CD4-positive, CD25-positive, alpha-beta regulatory T cell (primary cell): ENCODE data around the gene FFAR2. TPM values are rescaled to one million over a fixed set of nuclear protein-coding genes. Genes with fewer than 3 reads are reported as not detected.
A peak's percentile ranks its signal among the peaks of the same experiment; 100 is the strongest.
"Not testable (repeated sequence)": the region's sequence is repeated elsewhere in the genome, so short reads cannot be mapped to it uniquely, and the experiment has no call there.

Experiments used
- ATAC-seq, 2 donors: fragments of 150-1000 bp; cut with Tn5 transposase; one replicate each; pipeline ENCODE4 v1.10.0; 2021; ENCODE audit warnings: low read depth in 2 of 2, moderate number of reproducible peaks in 2 of 2, moderate library complexity in 1 of 2
- DNase-seq, 3 donors: peaks; one replicate each; pipeline versions ENCODE4 v3.0.0 to v3.0.0-alpha.2; 2012 to 2022; ENCODE audit warnings: mixed read lengths in 1 of 3
- H3K27ac ChIP-seq: one replicate; pipeline ENCODE4 v1.7.0; 2013; ENCODE audit warnings: mild to moderate bottlenecking, low read length; ENCODE audit not compliant: insufficient read depth, poor library complexity, severe bottlenecking
- H3K27me3 ChIP-seq: one replicate; pipeline ENCODE4 v1.7.0; 2013; ENCODE audit warnings: low read length; ENCODE audit not compliant: control insufficient read depth, insufficient read depth
- H3K36me3 ChIP-seq: one replicate; pipeline ENCODE4 v1.7.0; 2013; ENCODE audit warnings: mild to moderate bottlenecking, low read length, moderate library complexity; ENCODE audit not compliant: control insufficient read depth, insufficient read depth
- H3K4me1 ChIP-seq: 2 replicates; pipeline ENCODE4 v1.7.0; 2013; ENCODE audit warnings: mild to moderate bottlenecking, low read length; ENCODE audit not compliant: insufficient read depth, control insufficient read depth, poor library complexity, severe bottlenecking
- H3K4me3 ChIP-seq: one replicate; pipeline ENCODE4 v1.7.0; 2013; ENCODE audit warnings: low read depth, mild to moderate bottlenecking, low read length, moderate library complexity
- H3K9me3 ChIP-seq, 2 experiments: 1 replicate in 1 of 2; 2 replicates in 1 of 2; pipeline ENCODE4 v1.7.0; 2013; ENCODE audit warnings: low read length in 2 of 2, mild to moderate bottlenecking in 1 of 2, moderate library complexity in 1 of 2; ENCODE audit not compliant: control insufficient read depth in 2 of 2
- H3K27ac Mint-ChIP-seq, 3 donors: one replicate each; pipeline ENCODE4 v1.8.0; 2020 to 2022; ENCODE audit warnings: mild to moderate bottlenecking in 3 of 3, mixed read lengths in 3 of 3, moderate library complexity in 2 of 3
- H3K27me3 Mint-ChIP-seq: one replicate; pipeline ENCODE4 v1.8.0; 2022; ENCODE audit warnings: mild to moderate bottlenecking, mixed read lengths
- H3K36me3 Mint-ChIP-seq: one replicate; pipeline ENCODE4 v1.8.0; 2020; ENCODE audit warnings: mixed read lengths
- H3K4me1 Mint-ChIP-seq, 4 donors: one replicate each; pipeline ENCODE4 v1.8.0; 2020 to 2022; ENCODE audit warnings: mixed read lengths in 4 of 4, mild to moderate bottlenecking in 1 of 4
- H3K4me3 Mint-ChIP-seq, 4 donors: one replicate each; pipeline ENCODE4 v1.8.0; 2020 to 2022; ENCODE audit warnings: mild to moderate bottlenecking in 4 of 4, mixed read lengths in 4 of 4, moderate library complexity in 3 of 4
- H3K9me3 Mint-ChIP-seq, 7 donors: one replicate each; pipeline ENCODE4 v1.8.0; 2020 to 2022; ENCODE audit warnings: mixed read lengths in 7 of 7, mild to moderate bottlenecking in 3 of 7, moderate library complexity in 2 of 7
- polyA plus RNA-seq, 4 donors: library from polyadenylated mRNA; unstranded; fragments of 300-500 nt; fragmentation: Illumina TruSeq; gene quantifications; one replicate each; pipeline ENCODE4 v1.2.3, GENCODE V29; 2021
- total RNA-seq: library from RNA; stranded (reverse); gene quantifications from one replicate; pipeline ENCODE4 v1.2.3, GENCODE V29; 2022

FFAR2 gene
- total RNA-seq (not detected), polyA plus RNA-seq (not detected)

DNA sequence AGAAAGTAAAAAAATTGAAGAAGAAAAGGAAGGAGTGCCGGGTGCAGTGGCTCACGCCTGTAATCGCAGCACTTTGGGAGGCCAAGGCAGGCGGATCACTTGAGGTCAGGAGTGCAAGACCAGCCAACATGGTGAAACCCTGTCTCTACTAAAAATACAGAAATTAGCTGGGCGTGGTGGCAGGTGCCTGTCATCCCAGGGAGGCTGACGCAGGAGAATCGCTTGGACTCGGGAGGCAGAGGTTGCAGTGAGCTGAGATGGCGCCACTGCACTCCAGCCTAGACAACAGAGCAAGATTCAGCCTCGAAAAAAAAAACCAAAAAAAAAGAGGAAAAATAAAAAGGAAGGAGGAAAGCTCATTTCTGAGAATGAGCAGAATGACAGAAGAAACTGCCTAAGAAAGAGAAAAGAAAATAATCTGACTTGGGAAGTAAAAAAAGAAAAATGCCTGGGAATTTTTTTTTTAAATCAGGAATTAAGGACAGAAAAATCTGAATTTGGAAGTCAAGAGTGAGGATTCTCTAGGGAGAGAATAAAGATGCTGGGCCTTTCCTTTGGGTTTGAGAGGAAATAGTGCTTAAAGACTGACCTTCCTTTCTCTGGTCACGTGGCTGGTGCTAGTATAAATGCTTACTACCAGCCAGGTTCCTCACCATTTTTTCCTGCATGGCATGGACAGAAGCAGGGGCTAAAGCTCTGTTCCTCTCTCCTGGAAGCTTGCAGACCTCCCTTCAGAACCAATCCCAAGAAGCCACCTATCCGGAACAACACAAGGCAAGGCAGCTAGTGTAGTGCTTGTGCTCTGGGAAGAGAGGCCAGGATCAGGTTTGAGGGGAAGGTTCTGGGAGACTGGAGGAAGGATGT, at the start of gene FFAR2:
Gene FFAR2, plus strand, starts transcription at position 652 of the 864 bp plus-strand sequence. CDS start 1,458 bp downstream, outside the sequence.
- ATAC-seq (no peak), DNase-seq (no peak)
- Mint-ChIP-seq H3K9me3 (no peaks in the 10 kb centered on the region), H3K27me3 (peaks cover 23% of the 10 kb centered on the region), H3K36me3 (no peaks in the 10 kb centered on the region), H3K4me1 (peaks cover 0 to 36% (median 14%) of the 10 kb centered on the region in 4 donors), H3K27ac (peak within 1 kb of the TSS; percentile 56 to 86 (median 60)), H3K4me3 (no peak within 1 kb of the TSS)
- Histone ChIP-seq H3K4me3 (no peak within 1 kb of the TSS), H3K4me1 (peaks cover 17% of the 10 kb centered on the region), H3K27me3 (peaks cover 7% of the 10 kb centered on the region), H3K9me3 (no peaks in the 10 kb centered on the region), H3K27ac (no peak within 1 kb of the TSS), H3K36me3 (no peaks in the 10 kb centered on the region)

DNA sequence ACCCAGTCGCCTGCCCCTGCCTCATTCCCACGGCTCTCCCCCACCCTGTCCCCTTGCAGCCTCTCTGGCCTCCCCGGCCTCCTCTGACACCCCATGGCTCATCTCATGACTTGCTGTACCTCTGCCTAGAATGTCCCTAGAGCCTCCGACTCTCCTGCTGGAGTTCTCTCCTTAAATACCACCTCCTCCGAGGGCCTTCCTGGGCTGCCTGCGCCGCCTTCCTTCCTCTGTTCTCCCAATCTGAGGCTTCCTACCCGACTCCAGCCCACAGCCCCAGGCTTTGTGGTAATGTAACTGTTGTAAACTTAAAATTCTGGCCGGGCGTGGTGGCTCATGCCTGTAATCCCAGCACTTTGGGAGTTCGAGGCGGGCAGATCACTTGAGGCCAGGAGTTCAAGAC, 49.5 kb upstream of the FFAR2 start:
- Mint-ChIP-seq H3K27ac (no peak overlapping the region), H3K4me3 (no peak overlapping the region), H3K36me3 (no peaks in the 10 kb centered on the region), H3K27me3 (peaks cover 6% of the 10 kb centered on the region), H3K4me1 (no peaks in the 10 kb centered on the region), H3K9me3 (peaks cover 0 to 1% (median 0%) of the 10 kb centered on the region in 7 donors)
- DNase-seq: no peak
- no peaks in the 10 kb centered on the region for H3K36me3 ChIP-seq
- no peak overlapping the region for H3K27ac ChIP-seq
- no peak for ATAC-seq
- no peaks in the 10 kb centered on the region for H3K9me3 ChIP-seq
- H3K4me1 ChIP-seq: no peaks in the 10 kb centered on the region
- H3K4me3 ChIP-seq: no peak overlapping the region
- H3K27me3 ChIP-seq: no peaks in the 10 kb centered on the region

DNA sequence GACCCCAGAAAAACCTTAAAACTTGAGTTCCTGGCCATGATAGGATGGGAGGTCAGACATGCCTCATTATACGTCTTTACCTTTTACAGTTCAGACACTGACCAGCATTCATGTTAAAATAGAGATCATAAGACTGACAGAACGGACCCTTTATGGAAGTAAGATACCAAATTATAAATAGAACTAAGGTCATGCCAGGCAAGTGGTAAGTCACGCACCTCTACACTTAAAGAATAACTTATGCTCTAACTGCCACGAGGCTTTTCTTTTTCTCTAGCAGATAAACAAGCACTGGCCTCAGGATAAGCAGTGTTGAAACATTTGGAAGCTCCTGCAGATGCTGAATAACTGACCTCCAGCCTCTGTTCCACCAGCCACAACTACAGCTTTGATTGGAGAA, 48.8 kb upstream of the FFAR2 start:
- H3K27ac Mint-ChIP-seq: peak overlapping the region in 2 of 3 donors; percentile 16 to 32
- DNase-seq (no peak), ATAC-seq (no peak)
- Histone ChIP-seq H3K27ac (no peak overlapping the region), H3K4me3 (no peak overlapping the region), H3K4me1 (no peaks in the 10 kb centered on the region), H3K9me3 (no peaks in the 10 kb centered on the region), H3K36me3 (no peaks in the 10 kb centered on the region), H3K27me3 (no peaks in the 10 kb centered on the region)
- H3K27me3 Mint-ChIP-seq: peaks cover 6% of the 10 kb centered on the region
- H3K9me3 Mint-ChIP-seq: peaks cover 0 to 1% (median 0%) of the 10 kb centered on the region in 7 donors
- no peak overlapping the region for H3K4me3 Mint-ChIP-seq
- no peaks in the 10 kb centered on the region for H3K4me1 Mint-ChIP-seq
- no peaks in the 10 kb centered on the region for H3K36me3 Mint-ChIP-seq

DNA sequence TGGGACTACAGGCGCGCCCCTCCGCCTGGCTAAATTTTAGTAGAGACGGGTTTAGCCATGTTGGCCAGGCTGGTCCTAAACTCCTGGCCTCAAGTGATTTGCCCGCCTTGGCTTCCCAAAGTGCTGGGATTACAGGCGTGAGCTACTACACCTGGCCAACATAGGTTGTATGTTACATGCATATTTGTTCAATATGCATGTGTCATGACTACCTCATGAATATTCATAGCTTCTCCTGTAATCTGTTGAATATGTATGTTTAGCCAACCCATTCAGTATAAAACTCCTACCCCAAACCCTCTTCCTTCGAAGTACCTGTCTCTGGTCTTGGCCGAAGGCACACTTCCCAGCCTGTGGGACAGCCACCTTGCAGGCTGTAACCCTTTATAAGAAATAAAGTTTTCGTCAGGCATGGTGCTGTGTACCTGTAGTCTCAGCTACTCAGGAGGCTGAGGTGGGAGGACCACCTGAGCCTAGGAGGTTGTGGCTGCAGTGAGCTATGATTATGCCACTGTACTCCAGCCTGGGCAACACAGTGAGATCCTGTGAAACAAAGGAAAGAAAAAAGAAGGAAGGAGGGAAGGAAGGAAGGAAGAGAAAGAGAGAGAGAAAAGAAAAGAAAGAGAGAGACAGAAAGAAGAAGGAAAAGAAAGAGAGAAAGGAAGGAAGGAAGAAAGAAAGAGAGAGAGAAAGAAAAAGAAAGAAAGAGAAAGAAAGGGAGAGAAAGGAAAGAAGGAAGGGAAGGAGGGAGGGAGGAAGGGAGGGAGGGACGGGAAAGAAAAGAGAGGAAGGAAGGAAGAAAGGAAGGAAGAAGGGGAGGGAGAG, 47.9 kb upstream of the FFAR2 start:
- Histone ChIP-seq H3K36me3 (no peaks in the 10 kb centered on the region), H3K4me3 (no peak overlapping the region), H3K9me3 (no peaks in the 10 kb centered on the region), H3K27ac (no peak overlapping the region), H3K4me1 (no peaks in the 10 kb centered on the region), H3K27me3 (no peaks in the 10 kb centered on the region)
- Mint-ChIP-seq H3K36me3 (no peaks in the 10 kb centered on the region), H3K9me3 (peaks cover 0 to 1% (median 0%) of the 10 kb centered on the region in 7 donors), H3K27me3 (peaks cover 6% of the 10 kb centered on the region), H3K4me1 (no peaks in the 10 kb centered on the region), H3K4me3 (no peak overlapping the region), H3K27ac (peak overlapping the region in 1 of 3 donors; percentile 66)
- DNase-seq (no peak), ATAC-seq (no peak)

DNA sequence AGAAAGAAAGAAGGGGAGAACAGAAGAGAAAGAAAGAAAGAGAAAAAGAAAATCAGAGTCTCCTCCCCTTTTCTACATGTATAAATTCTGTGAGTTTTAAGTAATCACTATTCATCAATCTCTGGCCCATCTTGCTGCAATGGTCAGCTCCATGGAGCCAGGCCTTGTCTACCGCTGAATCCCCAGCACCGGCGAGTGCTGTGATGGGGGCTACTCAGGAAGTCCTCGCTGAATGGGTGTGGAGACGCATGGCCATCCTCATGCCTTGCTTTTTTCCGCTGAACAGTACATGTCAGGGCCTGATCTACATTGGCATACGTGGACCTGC, 47.3 kb upstream of the FFAR2 start:
- Mint-ChIP-seq H3K36me3 (no peaks in the 10 kb centered on the region), H3K9me3 (peaks cover 0 to 1% (median 0%) of the 10 kb centered on the region in 7 donors), H3K4me1 (no peaks in the 10 kb centered on the region), H3K27ac (no peak overlapping the region), H3K4me3 (no peak overlapping the region), H3K27me3 (peaks cover 6% of the 10 kb centered on the region)
- Histone ChIP-seq H3K36me3 (no peaks in the 10 kb centered on the region), H3K9me3 (no peaks in the 10 kb centered on the region), H3K4me3 (no peak overlapping the region), H3K27ac (no peak overlapping the region), H3K27me3 (no peaks in the 10 kb centered on the region), H3K4me1 (no peaks in the 10 kb centered on the region)
- ATAC-seq (no peak), DNase-seq (no peak)

DNA sequence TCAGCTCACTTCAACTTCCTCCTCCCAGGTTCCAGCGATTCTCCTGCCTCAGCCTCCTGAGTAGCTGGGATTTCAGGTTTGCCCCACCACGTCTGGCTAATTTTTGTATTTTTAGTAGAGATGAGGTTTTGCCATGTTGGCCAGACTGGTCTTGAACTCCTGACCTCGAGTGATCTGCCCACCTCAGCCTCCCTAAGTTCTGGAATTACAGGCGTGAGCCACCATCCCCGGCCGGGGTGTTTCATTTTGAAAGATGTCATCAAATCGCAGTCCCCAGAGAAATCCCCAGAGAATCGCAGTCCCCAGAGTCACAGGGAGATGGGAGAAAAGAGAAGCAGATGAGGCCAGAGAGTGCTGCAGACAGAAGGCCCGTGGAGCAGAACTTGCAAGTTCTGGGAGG, 46.6 kb upstream of the FFAR2 start:
- H3K9me3 Mint-ChIP-seq, H3K4me1 Mint-ChIP-seq, DNase-seq, H3K27ac ChIP-seq, H3K27me3 Mint-ChIP-seq, H3K27me3 ChIP-seq, H3K36me3 Mint-ChIP-seq, H3K9me3 ChIP-seq, H3K4me1 ChIP-seq, H3K36me3 ChIP-seq, H3K4me3 Mint-ChIP-seq, H3K4me3 ChIP-seq, ATAC-seq: not testable (repeated sequence)
- peak overlapping the region in 1 of 3 donors; percentile 33 for H3K27ac Mint-ChIP-seq

DNA sequence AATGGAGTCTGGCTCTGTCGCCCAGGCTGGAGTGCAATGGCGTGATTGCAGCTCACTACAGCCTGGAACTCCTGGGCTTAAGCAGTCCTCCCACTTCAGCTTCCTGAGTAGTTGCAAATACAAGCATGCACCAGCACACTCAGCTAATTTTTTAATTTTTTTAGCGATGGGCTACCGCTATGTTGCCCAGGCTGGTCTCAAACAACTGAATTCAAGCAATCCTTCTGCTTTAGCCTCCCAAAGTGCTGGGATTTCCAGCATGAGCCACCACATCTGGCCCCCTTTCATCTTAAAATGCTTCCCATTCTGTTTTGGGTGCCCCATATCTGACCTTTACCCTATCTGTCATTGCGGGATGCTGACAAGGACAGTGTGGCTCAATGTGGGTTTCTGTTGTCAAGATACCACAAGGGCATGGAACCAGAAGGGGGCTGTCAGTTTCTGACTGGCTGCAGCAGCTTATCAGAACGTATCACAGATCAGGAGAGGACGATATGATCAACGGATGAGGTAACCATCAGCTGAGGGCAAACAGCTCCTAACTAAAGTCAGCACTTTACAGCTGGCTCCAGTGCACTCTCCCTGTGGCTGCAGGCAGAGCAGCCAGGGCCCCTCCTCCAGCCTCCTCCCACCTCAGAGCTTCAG, 44.8 kb upstream of the FFAR2 start:
- DNase-seq (no peak), ATAC-seq (no peak)
- H3K4me3 ChIP-seq: no peak overlapping the region

More for the DNA sequence above, 44.8 kb upstream of the FFAR2 start:
- H3K27me3 Mint-ChIP-seq: peaks cover 9% of the 10 kb centered on the region
- Histone ChIP-seq H3K4me1 (no peaks in the 10 kb centered on the region), H3K27me3 (no peaks in the 10 kb centered on the region), H3K36me3 (no peaks in the 10 kb centered on the region), H3K27ac (no peak overlapping the region), H3K9me3 (no peaks in the 10 kb centered on the region)
- peak overlapping the region in 2 of 3 donors; percentile 36 to 74 for H3K27ac Mint-ChIP-seq
- H3K36me3 Mint-ChIP-seq: no peaks in the 10 kb centered on the region
- peaks cover 0 to 1% (median 0%) of the 10 kb centered on the region in 7 donors for H3K9me3 Mint-ChIP-seq
- no peak overlapping the region for H3K4me3 Mint-ChIP-seq
- no peaks in the 10 kb centered on the region for H3K4me1 Mint-ChIP-seq
